Neural crest cell (in vitro differentiated cells): Measurements from ENCODE around the gene GPR146. TPM values are rescaled to one million over a fixed set of nuclear protein-coding genes. Genes with fewer than 3 reads are reported as not detected.

Experiments
- DNase-seq: peaks from one replicate; pipeline ENCODE4 v3.0.0; 2021; ENCODE audit warnings: low read depth, mixed read lengths, low spot score
- H3K27ac Mint-ChIP-seq: one replicate; pipeline ENCODE4 v1.8.0; 2021; ENCODE audit warnings: mild to moderate bottlenecking, mixed read lengths; ENCODE audit not compliant: unreplicated experiment
- H3K27me3 Mint-ChIP-seq: 2 replicates; pipeline ENCODE4 v1.8.0; 2021; ENCODE audit warnings: low read depth, mild to moderate bottlenecking, mixed read lengths
- H3K36me3 Mint-ChIP-seq: 2 replicates; pipeline ENCODE4 v1.8.0; 2021; ENCODE audit warnings: low read depth, mild to moderate bottlenecking, mixed read lengths
- H3K4me1 Mint-ChIP-seq: 2 replicates; pipeline ENCODE4 v1.8.0; 2021; ENCODE audit warnings: mixed read lengths
- H3K4me3 Mint-ChIP-seq: one replicate; pipeline ENCODE4 v1.8.0; 2021; ENCODE audit warnings: mild to moderate bottlenecking, mixed read lengths
- H3K9me3 Mint-ChIP-seq: 2 replicates; pipeline ENCODE4 v1.8.0; 2021; ENCODE audit warnings: mixed read lengths
- total RNA-seq: library from RNA; stranded (reverse); gene quantifications from 2 replicates; pipeline ENCODE4 v1.2.1, GENCODE V29; 2021
- TF ChIP-seq, protein P1 (sequence below): fragments of 200-600 bp; sonication (generic); conservative IDR thresholded peaks from 2 replicates; pipeline ENCODE4 v1.5.0; 2021; ENCODE audit warnings: antibody characterized with exemption, mild to moderate bottlenecking

The GPR146 gene
- total RNA-seq, 1 donor from 2014 or later: not detected

DNA sequence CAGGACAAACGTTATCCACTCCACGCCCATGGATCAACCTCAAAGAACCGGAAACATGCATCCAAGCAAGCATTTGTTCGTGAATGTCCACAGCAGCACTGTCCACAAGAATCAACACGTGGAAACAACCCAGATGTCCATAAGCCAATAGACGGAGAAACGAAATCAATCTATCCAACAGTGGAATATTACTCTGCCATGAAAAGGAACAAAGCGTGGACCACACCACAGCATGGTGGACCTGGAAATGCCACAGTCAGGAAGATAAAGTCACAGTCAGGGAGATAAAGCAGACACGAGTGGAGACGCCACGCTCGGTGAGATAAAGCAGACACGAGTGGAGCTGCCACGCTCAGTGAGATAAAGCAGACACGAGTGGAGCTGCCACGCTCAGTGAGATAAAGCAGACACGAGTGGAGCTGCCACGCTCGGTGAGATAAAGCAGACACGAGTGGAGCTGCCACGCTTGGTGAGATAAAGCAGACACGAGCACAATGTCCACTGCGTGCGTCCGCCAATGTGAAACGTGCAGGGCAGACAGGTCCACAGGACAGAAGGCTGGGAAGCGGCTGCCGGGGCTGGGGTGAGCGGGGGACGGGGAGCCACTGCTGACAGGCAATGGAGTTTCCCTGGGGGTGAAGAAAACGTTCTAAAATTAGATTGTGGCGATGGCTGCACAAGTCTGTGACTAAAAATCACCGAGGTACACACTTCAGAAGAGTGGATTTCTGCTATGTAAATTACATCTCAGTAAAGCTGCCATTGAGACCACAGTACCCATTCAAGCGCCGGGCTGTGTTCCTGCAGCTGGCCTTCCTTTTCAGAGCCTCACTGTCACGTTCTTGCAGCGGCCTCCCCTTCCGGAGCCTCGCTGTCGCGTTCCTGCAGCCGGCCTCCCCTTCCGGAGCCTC, 54.2 kb downstream of the GPR146 start:
- Mint-ChIP-seq H3K27ac (no peak overlapping the region), H3K4me3 (no peak overlapping the region), H3K36me3 (peaks cover 9% of the 10 kb centered on the region), H3K4me1 (peaks cover 11% of the 10 kb centered on the region), H3K27me3 (no peaks in the 10 kb centered on the region), H3K9me3 (no peaks in the 10 kb centered on the region)
- TF ChIP-seq, protein P1, sequence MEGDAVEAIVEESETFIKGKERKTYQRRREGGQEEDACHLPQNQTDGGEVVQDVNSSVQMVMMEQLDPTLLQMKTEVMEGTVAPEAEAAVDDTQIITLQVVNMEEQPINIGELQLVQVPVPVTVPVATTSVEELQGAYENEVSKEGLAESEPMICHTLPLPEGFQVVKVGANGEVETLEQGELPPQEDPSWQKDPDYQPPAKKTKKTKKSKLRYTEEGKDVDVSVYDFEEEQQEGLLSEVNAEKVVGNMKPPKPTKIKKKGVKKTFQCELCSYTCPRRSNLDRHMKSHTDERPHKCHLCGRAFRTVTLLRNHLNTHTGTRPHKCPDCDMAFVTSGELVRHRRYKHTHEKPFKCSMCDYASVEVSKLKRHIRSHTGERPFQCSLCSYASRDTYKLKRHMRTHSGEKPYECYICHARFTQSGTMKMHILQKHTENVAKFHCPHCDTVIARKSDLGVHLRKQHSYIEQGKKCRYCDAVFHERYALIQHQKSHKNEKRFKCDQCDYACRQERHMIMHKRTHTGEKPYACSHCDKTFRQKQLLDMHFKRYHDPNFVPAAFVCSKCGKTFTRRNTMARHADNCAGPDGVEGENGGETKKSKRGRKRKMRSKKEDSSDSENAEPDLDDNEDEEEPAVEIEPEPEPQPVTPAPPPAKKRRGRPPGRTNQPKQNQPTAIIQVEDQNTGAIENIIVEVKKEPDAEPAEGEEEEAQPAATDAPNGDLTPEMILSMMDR: no peak
- DNase-seq: no peak

DNA sequence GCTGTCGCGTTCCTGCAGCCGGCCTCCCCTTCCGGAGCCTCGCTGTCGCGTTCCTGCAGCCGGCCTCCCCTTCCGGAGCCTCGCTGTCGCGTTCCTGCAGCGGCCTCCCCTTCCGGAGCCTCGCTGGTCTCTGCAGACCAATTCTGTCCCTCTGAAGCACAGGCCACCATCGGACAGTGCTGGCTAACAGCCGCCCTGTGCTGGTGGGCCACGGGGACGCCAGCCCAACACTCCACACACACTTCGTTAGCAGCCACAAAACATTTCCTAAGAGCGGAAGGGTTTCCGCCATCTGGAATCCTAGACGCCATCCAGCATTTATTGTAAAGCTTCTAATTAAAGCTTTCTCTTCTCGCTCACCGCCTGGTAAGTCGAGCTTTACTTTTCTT, 54.8 kb downstream of the GPR146 start:
- Mint-ChIP-seq H3K9me3 (no peaks in the 10 kb centered on the region), H3K27ac (no peak overlapping the region), H3K36me3 (peaks cover 9% of the 10 kb centered on the region), H3K4me3 (no peak overlapping the region), H3K4me1 (peaks cover 11% of the 10 kb centered on the region), H3K27me3 (no peaks in the 10 kb centered on the region)
- TF ChIP-seq, protein P1: no peak
- DNase-seq: no peak

DNA sequence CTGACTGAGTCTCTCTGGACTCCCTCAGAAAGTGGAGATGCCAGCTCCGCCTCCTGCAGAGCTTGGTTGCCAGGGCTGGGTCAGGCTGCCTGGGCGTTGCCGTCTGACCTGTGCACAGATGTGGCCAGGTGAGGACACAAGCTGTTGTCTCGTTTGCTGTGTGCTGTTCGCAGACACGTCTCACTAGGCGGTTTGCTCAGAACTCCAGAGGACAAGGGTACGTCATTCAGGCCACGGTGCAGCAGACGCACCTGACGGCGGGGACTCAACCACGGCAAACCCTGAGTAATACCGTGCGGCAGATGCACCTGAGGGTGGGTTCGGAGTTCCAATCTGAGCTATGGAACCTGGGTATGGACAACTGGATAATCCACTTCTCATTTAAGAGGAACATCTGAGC, 55.3 kb downstream of the GPR146 start:
- DNase-seq: no peak
- Mint-ChIP-seq H3K9me3 (no peaks in the 10 kb centered on the region), H3K36me3 (peaks cover 9% of the 10 kb centered on the region), H3K4me1 (peaks cover 12% of the 10 kb centered on the region), H3K27ac (no peak overlapping the region), H3K4me3 (no peak overlapping the region), H3K27me3 (no peaks in the 10 kb centered on the region)
- TF ChIP-seq, protein P1: no peak

DNA sequence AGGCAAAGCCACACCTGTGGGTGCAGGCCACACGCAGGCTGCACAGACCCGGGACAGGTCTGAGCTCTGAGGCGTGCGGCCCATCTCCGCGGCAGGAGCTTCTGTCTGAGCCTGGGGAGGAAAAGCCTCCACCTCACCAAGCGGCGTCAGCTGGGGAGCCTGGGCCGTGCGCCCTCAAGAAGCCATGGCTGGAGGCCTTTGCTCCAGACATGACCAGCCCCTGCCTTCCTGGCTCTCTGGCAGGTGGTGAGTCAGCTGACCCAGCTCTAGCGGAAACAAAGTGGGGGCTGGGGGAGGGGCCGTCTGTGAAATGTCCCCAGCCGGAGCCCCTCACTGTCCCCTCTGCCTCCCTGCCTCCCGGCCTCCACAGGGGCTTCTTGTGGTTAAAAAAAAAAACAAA, 56.0 kb downstream of the GPR146 start:
- Mint-ChIP-seq H3K4me1 (peaks cover 19% of the 10 kb centered on the region), H3K27me3 (no peaks in the 10 kb centered on the region), H3K9me3 (no peaks in the 10 kb centered on the region), H3K36me3 (peaks cover 9% of the 10 kb centered on the region), H3K4me3 (no peak overlapping the region), H3K27ac (no peak overlapping the region)
- DNase-seq: no peak
- TF ChIP-seq, protein P1: no peak

DNA sequence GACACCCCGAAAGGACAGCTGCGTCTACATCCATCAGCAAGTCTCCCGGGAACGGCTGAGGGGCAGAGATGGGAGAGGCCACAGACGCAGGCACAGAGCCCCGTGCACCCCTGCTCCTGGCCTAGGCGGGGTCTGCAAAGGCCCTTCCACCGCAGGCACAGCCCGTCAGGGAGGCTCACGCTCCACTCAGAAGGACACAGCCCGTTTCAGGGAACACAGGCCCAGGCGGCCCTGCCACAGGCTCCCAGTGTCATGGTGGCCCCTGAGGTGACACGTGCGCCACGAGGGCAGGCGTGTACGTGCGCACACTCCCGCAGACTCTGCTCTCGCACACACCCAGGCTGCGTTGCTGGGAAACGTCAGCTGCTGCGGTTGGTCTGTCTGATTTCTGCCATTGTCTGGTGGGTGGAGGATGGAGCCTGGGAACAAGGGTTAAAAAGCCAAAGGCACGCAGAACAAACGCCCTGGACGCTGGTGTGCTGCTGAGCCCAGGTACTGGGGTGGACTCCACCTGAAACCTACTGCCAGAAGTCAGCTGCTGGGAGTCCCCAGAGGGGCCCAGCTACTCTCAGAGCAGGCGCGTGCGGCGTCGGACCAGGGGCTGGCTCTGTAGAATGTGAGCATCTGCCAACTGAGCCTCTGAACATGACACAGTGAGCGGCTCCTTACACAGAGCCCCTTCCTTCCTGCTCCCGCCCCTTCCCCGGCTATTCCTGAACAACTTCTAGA, 56.7 kb downstream of the GPR146 start:
- H3K4me1 Mint-ChIP-seq: peaks cover 19% of the 10 kb centered on the region
- H3K36me3 Mint-ChIP-seq: peaks cover 9% of the 10 kb centered on the region
- H3K4me3 Mint-ChIP-seq: no peak overlapping the region
- H3K9me3 Mint-ChIP-seq: no peaks in the 10 kb centered on the region
- H3K27me3 Mint-ChIP-seq: no peaks in the 10 kb centered on the region
- no peak for DNase-seq
- TF ChIP-seq, protein P1: no peak
- H3K27ac Mint-ChIP-seq: no peak overlapping the region
